Urothelium cell line (cell line): ENCODE results near the gene SLC5A12.

Experiments used
- DNase-seq: peaks from one replicate; pipeline ENCODE4 v3.0.0; 2011; ENCODE audit warnings: low spot score, mixed read lengths
- FAIRE-seq: peaks from 2 replicates; lab custom pipeline; 2011; peaks lifted over from hg19 to GRCh38; lab: Jason Lieb, UNC

The SLC5A12 gene, protein sequence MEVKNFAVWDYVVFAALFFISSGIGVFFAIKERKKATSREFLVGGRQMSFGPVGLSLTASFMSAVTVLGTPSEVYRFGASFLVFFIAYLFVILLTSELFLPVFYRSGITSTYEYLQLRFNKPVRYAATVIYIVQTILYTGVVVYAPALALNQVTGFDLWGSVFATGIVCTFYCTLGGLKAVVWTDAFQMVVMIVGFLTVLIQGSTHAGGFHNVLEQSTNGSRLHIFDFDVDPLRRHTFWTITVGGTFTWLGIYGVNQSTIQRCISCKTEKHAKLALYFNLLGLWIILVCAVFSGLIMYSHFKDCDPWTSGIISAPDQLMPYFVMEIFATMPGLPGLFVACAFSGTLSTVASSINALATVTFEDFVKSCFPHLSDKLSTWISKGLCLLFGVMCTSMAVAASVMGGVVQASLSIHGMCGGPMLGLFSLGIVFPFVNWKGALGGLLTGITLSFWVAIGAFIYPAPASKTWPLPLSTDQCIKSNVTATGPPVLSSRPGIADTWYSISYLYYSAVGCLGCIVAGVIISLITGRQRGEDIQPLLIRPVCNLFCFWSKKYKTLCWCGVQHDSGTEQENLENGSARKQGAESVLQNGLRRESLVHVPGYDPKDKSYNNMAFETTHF

DNA sequence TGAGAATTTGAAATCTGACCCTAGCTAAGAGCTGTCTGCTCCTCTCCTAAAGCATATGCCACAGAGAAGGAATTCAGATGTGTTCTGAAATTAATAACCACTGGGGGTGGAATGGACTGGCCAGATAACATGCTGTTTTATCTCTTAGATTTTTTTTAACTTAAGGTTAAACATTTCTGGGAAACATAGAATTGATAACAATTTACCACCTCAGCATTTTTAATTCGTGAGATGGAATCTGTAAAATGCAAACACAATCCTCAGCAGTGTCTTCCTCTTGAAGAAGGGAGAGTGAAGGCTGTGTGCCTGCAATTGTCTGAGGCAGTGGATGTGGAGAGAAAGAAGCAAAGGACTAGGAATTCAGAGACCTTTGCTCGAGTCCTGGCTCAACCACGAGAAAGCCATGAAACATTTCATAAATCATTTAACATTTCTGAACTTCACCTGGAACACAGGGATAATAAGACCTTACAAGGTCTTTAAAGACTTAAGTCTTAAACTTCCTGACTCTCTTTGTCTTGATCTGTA is at the start of gene SLC5A12:
Gene SLC5A12 (minus strand): TSS at position 113 of the 528 bp plus-strand sequence. CDS start 346 bp downstream, outside the sequence.
- DNase-seq: no peak
- FAIRE-seq: no peak

DNA sequence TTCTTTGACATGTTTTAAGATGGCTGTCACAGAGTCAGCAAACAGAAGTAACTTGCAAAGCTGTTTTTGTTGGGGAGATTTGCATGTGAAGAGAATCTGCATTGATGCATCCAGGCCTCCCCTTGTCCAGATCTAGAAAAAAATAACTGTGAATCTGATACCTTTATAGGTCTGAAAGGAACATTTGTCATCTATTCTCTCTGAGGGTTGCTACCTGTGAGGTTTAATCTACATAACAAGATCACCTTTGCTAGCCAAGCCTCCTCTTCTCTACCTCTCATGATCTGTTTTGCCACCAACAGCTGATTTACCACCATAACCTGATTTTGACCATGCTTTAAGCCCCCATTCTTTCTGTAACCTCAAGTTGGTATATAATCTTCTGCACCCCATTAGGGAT is 47.2 kb upstream of the SLC5A12 start:
- FAIRE-seq (no peak), DNase-seq (no peak)

- no peak for DNase-seq
- no peak for FAIRE-seq
These were observed 45.2 kb upstream of the SLC5A12 start for GRCh38 chr11:26767060-26767459.

GRCh38 chr11:26765323-26765722 is 43.5 kb upstream of the SLC5A12 start:
- FAIRE-seq (no peak), DNase-seq (no peak)

GRCh38 chr11:26764825-26765224 is 43.0 kb upstream of the SLC5A12 start:
- DNase-seq (no peak), FAIRE-seq (no peak)

- FAIRE-seq (no peak), DNase-seq (no peak)
These were observed 42.5 kb upstream of the SLC5A12 start for GRCh38 chr11:26764315-26764714.

- no peak for DNase-seq
These were observed 40.2 kb upstream of the SLC5A12 start for GRCh38 chr11:26762089-26762488.

GRCh38 chr11:26761361-26761809 is 39.5 kb upstream of the SLC5A12 start:
- DNase-seq (no peak), FAIRE-seq (no peak)

More at GRCh38 chr11:26762089-26762488, 40.2 kb upstream of the SLC5A12 start:
- FAIRE-seq: no peak

- DNase-seq: no peak
- FAIRE-seq: no peak
These were observed 36.1 kb upstream of the SLC5A12 start for GRCh38 chr11:26757995-26758394.

DNA sequence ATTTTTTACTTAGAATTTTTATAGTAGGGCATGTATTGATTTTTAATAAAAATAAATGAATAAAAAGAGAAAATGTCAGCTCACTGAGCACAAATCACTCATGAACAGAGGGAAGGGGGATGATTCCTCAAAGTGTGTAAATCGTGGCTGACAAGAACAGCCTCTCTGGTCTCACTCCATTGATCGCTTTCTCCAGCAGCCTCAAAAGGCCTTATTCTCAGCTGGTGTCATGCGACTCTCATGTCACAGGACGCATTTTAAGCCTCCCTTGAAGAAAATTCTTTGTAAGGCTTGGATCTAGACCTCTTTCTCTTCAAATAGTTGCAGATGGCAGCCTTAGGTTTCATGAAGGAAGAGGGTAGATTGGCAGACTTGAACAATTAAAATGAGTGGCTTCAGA is 33.9 kb upstream of the SLC5A12 start:
- FAIRE-seq: no peak
- DNase-seq: no peak

DNA sequence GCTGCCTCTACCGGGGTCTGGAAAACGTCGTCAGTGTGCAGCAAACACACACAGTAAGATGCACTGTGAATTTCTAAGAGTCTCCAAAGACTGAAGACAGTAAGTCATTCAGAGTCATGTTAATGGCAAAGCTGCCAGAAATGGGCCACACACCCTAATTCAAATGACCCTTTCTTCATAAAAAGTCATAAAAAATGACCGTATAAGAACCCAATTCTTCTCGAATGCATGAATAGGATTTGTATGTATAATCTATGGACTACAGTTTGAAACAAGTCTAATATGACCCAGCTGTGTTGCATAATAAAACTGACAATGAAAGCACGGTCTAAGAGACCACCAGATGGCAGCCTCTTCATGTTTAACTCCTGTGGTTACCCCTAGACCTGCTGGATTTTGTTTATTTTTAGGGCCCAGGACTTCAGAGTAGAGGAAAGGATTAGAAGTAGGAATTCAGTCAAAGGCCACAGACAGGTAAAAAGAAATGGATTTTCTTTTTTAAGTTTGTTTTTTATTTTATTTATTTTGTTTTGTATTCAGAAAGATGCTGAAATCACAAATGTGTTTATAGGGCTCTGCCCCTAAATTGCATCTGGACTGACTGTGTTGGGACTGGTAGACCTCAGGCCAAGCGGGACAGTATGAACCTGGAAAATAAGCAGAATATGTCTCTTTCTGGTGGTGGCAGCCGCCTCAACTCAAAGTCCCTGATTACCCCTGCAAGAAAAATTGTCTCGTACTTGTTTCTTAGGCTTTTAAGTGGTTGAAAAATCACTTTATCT is 32.1 kb upstream of the SLC5A12 start:
- peak; percentile 31 for DNase-seq
- FAIRE-seq: no peak

- FAIRE-seq (no peak), DNase-seq (no peak)
These were observed 28.1 kb upstream of the SLC5A12 start for GRCh38 chr11:26749927-26750326.

DNA sequence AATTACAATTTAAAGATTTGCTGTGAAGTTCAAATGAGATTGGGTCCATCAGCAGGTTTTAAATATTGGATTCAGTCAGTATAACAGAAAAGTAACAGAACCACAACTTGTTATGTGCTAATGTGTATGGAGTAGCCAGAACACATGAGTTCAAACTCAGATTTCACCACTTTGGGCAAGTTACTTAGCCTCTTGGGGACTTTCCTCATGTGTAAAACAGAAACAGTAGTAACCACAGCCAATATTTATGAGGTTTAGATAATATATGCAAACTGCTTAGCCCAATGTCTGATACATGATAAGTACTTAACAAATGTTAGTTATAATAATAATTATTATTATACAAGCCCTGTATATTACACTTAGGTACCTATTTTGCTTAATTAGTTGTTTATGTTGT is 21.8 kb upstream of the SLC5A12 start:
- FAIRE-seq (no peak), DNase-seq (no peak)

GRCh38 chr11:26742966-26743365 is 21.1 kb upstream of the SLC5A12 start:
- DNase-seq (no peak), FAIRE-seq (no peak)

DNA sequence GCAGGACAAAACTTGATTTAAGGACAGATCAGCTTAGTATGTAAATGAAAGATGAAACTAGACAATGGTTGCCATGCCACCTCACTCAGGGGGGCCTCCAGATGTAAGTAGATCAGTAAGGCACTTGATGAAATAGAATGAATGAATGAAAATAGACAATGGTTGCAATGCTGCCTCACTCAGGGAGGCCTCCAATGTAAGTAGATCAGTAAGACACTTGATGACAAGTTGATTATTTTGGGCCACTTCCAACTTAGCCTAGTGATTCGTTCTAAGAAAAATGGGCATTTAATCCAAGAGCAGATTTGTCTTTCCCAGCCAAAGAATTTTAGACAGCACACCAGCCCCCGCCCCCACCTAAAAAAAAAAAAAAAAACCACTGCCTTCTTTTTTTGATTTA is 19.2 kb upstream of the SLC5A12 start:
- DNase-seq: no peak
- FAIRE-seq: no peak

DNA sequence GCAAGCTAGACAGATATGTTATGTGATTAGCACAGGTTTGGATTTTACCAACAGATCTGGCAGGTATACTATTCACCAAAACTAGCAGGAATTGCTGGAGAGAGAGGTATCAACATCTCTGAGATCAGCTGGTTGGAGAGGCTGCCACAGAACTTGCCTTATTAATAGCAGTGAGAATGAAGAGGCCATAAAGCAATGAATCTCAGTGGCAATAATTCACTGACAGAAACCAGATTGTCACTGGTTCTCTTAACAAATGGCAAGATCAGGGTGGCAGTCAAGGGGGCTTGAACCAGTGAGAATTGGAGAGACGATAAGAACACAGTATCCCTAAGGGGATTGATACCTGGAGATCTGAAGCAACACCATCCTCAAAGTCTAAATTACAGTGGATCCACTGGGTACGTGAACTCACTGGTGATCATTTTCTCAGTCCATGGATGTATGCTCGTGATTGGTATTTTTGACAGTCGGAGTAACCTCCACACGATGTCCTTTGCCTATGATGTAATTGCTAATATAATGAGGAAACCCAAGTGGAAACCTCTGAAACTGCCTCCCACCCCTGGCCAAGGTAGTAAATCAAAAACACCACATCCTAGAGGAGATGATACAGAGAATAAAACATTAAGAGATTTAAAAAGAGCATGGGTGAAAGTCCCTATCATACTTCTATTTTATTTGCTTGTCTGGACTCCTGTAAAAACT is 17.7 kb upstream of the SLC5A12 start:
- DNase-seq (no peak), FAIRE-seq (no peak)

GRCh38 chr11:26734691-26735090 is 12.8 kb upstream of the SLC5A12 start:
- no peak for FAIRE-seq
- no peak for DNase-seq

DNA sequence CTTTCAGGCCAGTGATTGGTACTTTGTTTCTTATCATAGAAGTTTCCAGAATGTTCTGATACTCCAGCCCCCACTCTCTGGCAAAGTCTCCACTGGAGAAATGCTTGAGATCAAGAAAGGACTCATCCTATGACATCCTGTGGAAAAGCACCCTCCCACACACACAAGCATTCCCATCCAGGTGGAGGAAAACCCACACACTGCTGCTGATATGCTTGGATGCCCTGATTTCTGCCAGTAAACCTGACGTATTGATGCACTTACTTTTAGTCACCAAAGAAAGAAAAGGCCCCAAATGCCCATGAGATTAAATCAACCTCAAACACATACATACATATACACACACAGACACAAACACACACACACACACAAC is 9.2 kb upstream of the SLC5A12 start:
- FAIRE-seq (no peak), DNase-seq (no peak)

GRCh38 chr11:26730414-26731083 is 8.7 kb upstream of the SLC5A12 start:
- no peak for FAIRE-seq

DNA sequence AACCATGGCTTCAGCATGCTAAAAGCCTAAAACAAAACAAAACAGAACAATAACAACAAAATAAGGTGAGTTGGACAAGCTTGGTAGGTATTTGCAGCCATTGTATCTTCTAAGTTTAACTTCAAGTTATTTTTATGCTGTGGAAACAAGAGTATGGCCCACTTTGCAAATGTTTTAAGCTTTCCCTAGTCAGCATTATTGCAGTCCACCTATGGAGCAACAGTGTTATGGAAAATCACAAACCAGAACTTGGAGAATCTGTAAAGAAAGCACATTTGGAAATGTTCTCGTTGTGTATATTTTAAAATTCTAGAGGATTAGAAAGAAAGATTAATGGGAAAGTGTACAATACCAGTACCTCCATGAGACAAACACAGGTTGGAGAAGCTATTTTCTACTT is 7.4 kb upstream of the SLC5A12 start:
- FAIRE-seq (no peak), DNase-seq (no peak)

More at GRCh38 chr11:26730414-26731083, 8.7 kb upstream of the SLC5A12 start:
- DNase-seq: peak; percentile 18
